HG02884 (cell line): ENCODE measurements around the gene HIVEP1.

Experiments used
- ATAC-seq: cut with Tn5 transposase; IDR thresholded peaks from one replicate; pipeline ENCODE4 v1.9.1; 2021; ENCODE audit warnings: mild to moderate bottlenecking, moderate library complexity; ENCODE audit not compliant: unreplicated experiment

Gene HIVEP1

GRCh38 chr6:12115001-12115400, 102.9 kb downstream of the HIVEP1 start:
- no peak for ATAC-seq

GRCh38 chr6:12115492-12115891, 103.4 kb downstream of the HIVEP1 start:
- no peak for ATAC-seq

GRCh38 chr6:12116264-12116800, 104.2 kb downstream of the HIVEP1 start:
- no peak for ATAC-seq

- ATAC-seq: no peak
Observed at GRCh38 chr6:12116978-12117377, 104.9 kb downstream of the HIVEP1 start.

GRCh38 chr6:12118607-12119006, 106.5 kb downstream of the HIVEP1 start:
- no peak for ATAC-seq

- ATAC-seq: peak; percentile 54
Observed at GRCh38 chr6:12119085-12119588, 107.0 kb downstream of the HIVEP1 start.

GRCh38 chr6:12125396-12125795, 113.3 kb downstream of the HIVEP1 start:
- no peak for ATAC-seq

GRCh38 chr6:12126051-12126450, 113.9 kb downstream of the HIVEP1 start:
- no peak for ATAC-seq

GRCh38 chr6:12129523-12129922, 117.4 kb downstream of the HIVEP1 start:
- ATAC-seq: no peak

GRCh38 chr6:12132351-12133222, 120.5 kb downstream of the HIVEP1 start:
- no peak for ATAC-seq

- no peak for ATAC-seq
Observed at GRCh38 chr6:12134581-12134980, 122.5 kb downstream of the HIVEP1 start.

GRCh38 chr6:12134991-12135390, 122.9 kb downstream of the HIVEP1 start:
- no peak for ATAC-seq

GRCh38 chr6:12136905-12137304, 124.8 kb downstream of the HIVEP1 start:
- no peak for ATAC-seq

GRCh38 chr6:12137480-12137879, 125.4 kb downstream of the HIVEP1 start:
- no peak for ATAC-seq

- no peak for ATAC-seq
Observed at GRCh38 chr6:12138381-12138780, 126.3 kb downstream of the HIVEP1 start.

- ATAC-seq: no peak
Observed at GRCh38 chr6:12138936-12139335, 126.8 kb downstream of the HIVEP1 start.

GRCh38 chr6:12147557-12148316, 135.6 kb downstream of the HIVEP1 start:
- ATAC-seq: no peak

- no peak for ATAC-seq
Observed at GRCh38 chr6:12148317-12148801, 136.2 kb downstream of the HIVEP1 start.

GRCh38 chr6:12148841-12149240, 136.7 kb downstream of the HIVEP1 start:
- no peak for ATAC-seq

GRCh38 chr6:12149944-12150510, 137.9 kb downstream of the HIVEP1 start:
- no peak for ATAC-seq

- no peak for ATAC-seq
Observed at GRCh38 chr6:12150812-12151432, 138.8 kb downstream of the HIVEP1 start.
